SKM-1 (cell line): ENCODE measurements around the gene TBC1D24.
"Not testable (repeated sequence)": the region's sequence is repeated elsewhere in the genome, so short reads cannot be mapped to it uniquely, and the experiment has no call there.

Source experiments
- DNase-seq: peaks from one replicate; lab custom pipeline; 2025; ENCODE audit not compliant: unreplicated experiment; lab: John Stamatoyannopoulos, UW

The TBC1D24 gene

GRCh38 chr16:2474877-2475412 lies at the start of gene TBC1D24:
Gene TBC1D24, plus strand, starts transcription at chr16:2475127. Its CDS starts 21,022 bp downstream, at chr16:2496149.
- no peak for DNase-seq

- no peak for DNase-seq
These were observed 49.0 kb upstream of the TBC1D24 start for GRCh38 chr16:2425825-2426430.

- no peak for DNase-seq
These were observed 48.0 kb upstream of the TBC1D24 start for GRCh38 chr16:2426941-2427361.

- DNase-seq, result no peak
These were observed 47.4 kb upstream of the TBC1D24 start for GRCh38 chr16:2427526-2427925.

GRCh38 chr16:2428051-2428783 lies 46.7 kb upstream of the TBC1D24 start:
- DNase-seq, result no peak

- no peak for DNase-seq
These were observed 46.2 kb upstream of the TBC1D24 start for GRCh38 chr16:2428784-2429033.

GRCh38 chr16:2429034-2429770 lies 45.7 kb upstream of the TBC1D24 start, which contains the start of gene CCNF:
Gene CCNF, plus strand, starts transcription at chr16:2429447. Its CDS starts 35 bp downstream, at chr16:2429482.
- DNase-seq, result peak; percentile 84

GRCh38 chr16:2429771-2430663 lies 44.9 kb upstream of the TBC1D24 start:
- no peak for DNase-seq

- no peak for DNase-seq
These were observed 42.6 kb upstream of the TBC1D24 start for GRCh38 chr16:2432286-2432685.

GRCh38 chr16:2432801-2433505 lies 42.0 kb upstream of the TBC1D24 start:
- no peak for DNase-seq

- DNase-seq, result not testable (repeated sequence)
These were observed 39.7 kb upstream of the TBC1D24 start for GRCh38 chr16:2435236-2435635.

GRCh38 chr16:2436110-2436509 lies 38.8 kb upstream of the TBC1D24 start:
- no peak for DNase-seq

- no peak for DNase-seq
These were observed 37.7 kb upstream of the TBC1D24 start for GRCh38 chr16:2437032-2437790.

GRCh38 chr16:2438121-2438520 lies 36.8 kb upstream of the TBC1D24 start:
- DNase-seq, result no peak

- DNase-seq, result no peak
These were observed 35.3 kb upstream of the TBC1D24 start for GRCh38 chr16:2439598-2439997.

GRCh38 chr16:2441143-2441804 lies 33.7 kb upstream of the TBC1D24 start:
- not testable (repeated sequence) for DNase-seq

- DNase-seq, result no peak
These were observed 31.4 kb upstream of the TBC1D24 start for GRCh38 chr16:2443555-2443954.

- DNase-seq, result no peak
These were observed 26.9 kb upstream of the TBC1D24 start for GRCh38 chr16:2447920-2448583.
